PC-3 (cell line): ENCODE results near the gene C2CD5. TPM values are rescaled to one million over a fixed set of nuclear protein-coding genes. Genes with fewer than 3 reads are reported as not detected.

Experiments used
- ATAC-seq: fragments of 200-7000 bp; cut with Tn5 transposase; 2 replicates; pipeline ENCODE4 v1.9.1; 2020; ENCODE audit warnings: mild to moderate bottlenecking, moderate library complexity
- BruUV-seq: library from RNA; stranded (reverse); fragments of 400-500 nt; replicated peaks from 2 replicates; lab custom pipeline; 2021; lab: Mats Ljungman, UMichigan
- CTCF ChIA-PET: fragments of 300-600 bp; sonication (Branson Sonifier 250); formaldehyde crosslinking; loops from one replicate; lab custom pipeline; 2022; ENCODE audit warnings: antibody characterized with exemption; lab: Charles Lee
- POLR2A ChIA-PET: fragments of 300-600 bp; sonication (Branson Sonifier 250); formaldehyde crosslinking; loops from one replicate; lab custom pipeline; 2022; ENCODE audit warnings: antibody characterized with exemption; ENCODE audit not compliant: unreplicated experiment; lab: Charles Lee
- DNase-seq: peaks from one replicate; pipeline ENCODE4 v3.0.0-alpha.2; 2015
- H2AFZ ChIP-seq: fragments of 300-600 bp; sonication (generic); 2 replicates; pipeline ENCODE4 v1.6.0; 2016; ENCODE audit warnings: antibody characterized with exemption, low read length
- H3F3A ChIP-seq: fragments of 300-600 bp; sonication (generic); one replicate; pipeline ENCODE4 v1.6.0; 2017; ENCODE audit warnings: antibody characterized with exemption, low read length, control low read depth, mild to moderate bottlenecking; ENCODE audit not compliant: unreplicated experiment
- H3K27ac ChIP-seq: fragments of 300-600 bp; sonication (generic); 2 replicates; pipeline ENCODE4 v1.5.1; 2016; ENCODE audit warnings: mild to moderate bottlenecking, low read length
- H3K27me3 ChIP-seq: fragments of 300-600 bp; sonication (generic); 2 replicates; pipeline ENCODE4 v1.6.1; 2016; ENCODE audit warnings: low read length, mixed read lengths
- H3K36me3 ChIP-seq: fragments of 300-600 bp; sonication (generic); 2 replicates; pipeline ENCODE4 v1.6.1; 2016; ENCODE audit warnings: low read depth, mixed run types, low read length, mixed read lengths
- H3K4me1 ChIP-seq: fragments of 300-600 bp; sonication (generic); 2 replicates; pipeline ENCODE4 v1.5.1; 2016; ENCODE audit warnings: low read length; ENCODE audit not compliant: insufficient read depth
- H3K4me2 ChIP-seq: fragments of 300-600 bp; sonication (generic); 2 replicates; pipeline ENCODE4 v1.6.0; 2016; ENCODE audit warnings: low read length
- H3K4me3 ChIP-seq: fragments of 300-600 bp; sonication (generic); 2 replicates; pipeline ENCODE4 v1.5.1; 2016; ENCODE audit warnings: mild to moderate bottlenecking, low read length, mixed read lengths
- H3K79me2 ChIP-seq: fragments of 300-600 bp; sonication (generic); 2 replicates; pipeline ENCODE4 v1.6.1; 2017; ENCODE audit warnings: low read length, mixed read lengths
- H3K9ac ChIP-seq: fragments of 300-600 bp; sonication (generic); 2 replicates; pipeline ENCODE4 v1.6.0; 2016; ENCODE audit warnings: mild to moderate bottlenecking, low read length
- H3K9me2 ChIP-seq: fragments of 300-600 bp; sonication (generic); replicated peaks from 2 replicates; pipeline ENCODE4 v1.6.1; 2016; ENCODE audit warnings: mixed run types, low read length, mixed read lengths
- H3K9me3 ChIP-seq: fragments of 300-600 bp; sonication (generic); 2 replicates; pipeline ENCODE4 v1.6.1; 2016; ENCODE audit warnings: low read length, mixed read lengths
- H4K20me1 ChIP-seq: fragments of 300-600 bp; sonication (generic); 2 replicates; pipeline ENCODE4 v1.6.1; 2016; ENCODE audit warnings: low read length, mixed read lengths
- CTCF ChIP-seq: fragments of 300-600 bp; sonication (generic); conservative IDR thresholded peaks from 2 replicates; pipeline ENCODE4 v1.5.1; 2017; ENCODE audit warnings: antibody characterized with exemption, low read depth, mild to moderate bottlenecking, low read length
- EZH2 ChIP-seq: fragments of 300-600 bp; sonication (generic); IDR thresholded peaks from one replicate; pipeline ENCODE4 v1.6.1; 2017; ENCODE audit warnings: antibody characterized with exemption, mild to moderate bottlenecking, low read length; ENCODE audit not compliant: unreplicated experiment
- EZH2phosphoT487 ChIP-seq: fragments of 300-600 bp; sonication (generic); IDR thresholded peaks from 2 replicates; pipeline ENCODE4 v1.6.1; 2018; ENCODE audit warnings: mild to moderate bottlenecking, antibody characterized with exemption, low read length, borderline replicate concordance
- intact Hi-C: fragments of 100-400 bp; cut with micrococcal nuclease; formaldehyde crosslinking; loops from 2 replicates; pipeline ENCODE4 v1.9.0; 2023
- total RNA-seq: library from RNA; depleted of rRNA; stranded (reverse); fragments of >200 nt; gene quantifications from 2 replicates; pipeline ENCODE4 v1.2.3, GENCODE V29; 2014

Gene C2CD5
- total RNA-seq, 1 experiment from 2014 or later, result 12.7 TPM

GRCh38 chr12:22499445-22499844 lies 44.9 kb downstream of the C2CD5 start:
- H3K9me2 ChIP-seq, result no peaks in the 10 kb centered on the region
- intact Hi-C loops, result no loop called here
- no peaks in the 10 kb centered on the region for H3K4me1 ChIP-seq
- no peak overlapping the region for H2AFZ ChIP-seq
- no peak overlapping the region for H3K9ac ChIP-seq
- no peaks in the 10 kb centered on the region for H3K79me2 ChIP-seq
- ATAC-seq, result no peak
- no peak overlapping the region for H3K4me3 ChIP-seq
- H3K9me3 ChIP-seq, result no peaks in the 10 kb centered on the region
- ChIA-PET CTCF (no interaction called here), POLR2A (no interaction called here)
- no peak for DNase-seq
- no peak overlapping the region for H3K4me2 ChIP-seq
- no peaks in the 10 kb centered on the region for H4K20me1 ChIP-seq
- no TSS peak for BruUV-seq
- H3K36me3 ChIP-seq, result no peaks in the 10 kb centered on the region
- H3K27me3 ChIP-seq, result no peaks in the 10 kb centered on the region
- no peak for TF ChIP-seq EZH2
- no peaks in the 10 kb centered on the region for H3F3A ChIP-seq
- no peak overlapping the region for H3K27ac ChIP-seq

GRCh38 chr12:22494319-22494718 lies 50.0 kb downstream of the C2CD5 start:
- ATAC-seq (no peak), DNase-seq (no peak)
- CTCF ChIA-PET, result no interaction called here
- Histone ChIP-seq H3K9me3 (no peaks in the 10 kb centered on the region), H3K4me2 (no peak overlapping the region), H3K9ac (no peak overlapping the region), H3K4me3 (no peak overlapping the region), H3K4me1 (no peaks in the 10 kb centered on the region), H3K79me2 (no peaks in the 10 kb centered on the region), H3K27me3 (no peaks in the 10 kb centered on the region), H3F3A (no peaks in the 10 kb centered on the region), H3K36me3 (no peaks in the 10 kb centered on the region), H4K20me1 (no peaks in the 10 kb centered on the region), H3K27ac (no peak overlapping the region), H2AFZ (no peak overlapping the region), H3K9me2 (no peaks in the 10 kb centered on the region)
- POLR2A ChIA-PET, result no interaction called here
- TF ChIP-seq EZH2phosphoT487 (no peak), CTCF (no peak), EZH2 (no peak)
- intact Hi-C loops, result no loop called here
- BruUV-seq, result no TSS peak

GRCh38 chr12:22491034-22491433 lies 53.3 kb downstream of the C2CD5 start:
- TF ChIP-seq EZH2, result no peak
- TF ChIP-seq CTCF, result no peak
- no peak for TF ChIP-seq EZH2phosphoT487
- H3K9me3 ChIP-seq, result no peaks in the 10 kb centered on the region
- no TSS peak for BruUV-seq
- no peak overlapping the region for H2AFZ ChIP-seq
- intact Hi-C loops, result no loop called here
- H3K9ac ChIP-seq, result no peak overlapping the region
- no peaks in the 10 kb centered on the region for H3K27me3 ChIP-seq
- H3K27ac ChIP-seq, result no peak overlapping the region
- no peaks in the 10 kb centered on the region for H3F3A ChIP-seq
- H3K4me1 ChIP-seq, result no peaks in the 10 kb centered on the region
- H3K4me2 ChIP-seq, result no peak overlapping the region
- ChIA-PET CTCF (no interaction called here), POLR2A (no interaction called here)
- H3K36me3 ChIP-seq, result no peaks in the 10 kb centered on the region
- DNase-seq, result no peak
- ATAC-seq, result no peak
- H3K9me2 ChIP-seq, result no peaks in the 10 kb centered on the region
- no peaks in the 10 kb centered on the region for H3K79me2 ChIP-seq
- H3K4me3 ChIP-seq, result no peak overlapping the region
- no peaks in the 10 kb centered on the region for H4K20me1 ChIP-seq
